Measurements from ENCODE around the gene RECK.

DNA sequence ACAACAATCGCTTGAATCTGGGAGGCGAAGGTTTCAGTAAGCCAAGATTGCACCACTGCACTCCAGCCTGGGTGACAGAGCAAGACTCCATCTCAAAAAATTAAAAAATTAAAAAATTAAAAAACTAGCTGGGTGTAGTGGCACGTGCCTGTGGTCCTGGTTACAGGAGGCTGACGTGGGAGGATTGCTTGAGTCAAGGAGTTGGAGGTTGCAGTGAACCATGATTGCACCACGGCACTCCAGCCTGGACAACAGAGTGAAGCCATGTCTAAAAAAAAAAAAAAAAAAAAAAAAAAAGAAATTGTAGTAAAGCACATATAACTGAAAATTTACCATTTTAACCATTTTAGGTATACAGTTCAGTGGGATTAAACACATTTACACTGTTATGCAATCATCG lies 119.4 kb downstream of the RECK start:
- TF ChIP-seq CTCF (conservative IDR thresholded peaks at IDR 0.05; ENCODE audit: low read depth, low read length) (no peak), EZH2 (IDR thresholded peaks at IDR 0.05; ENCODE audit: low read length, unreplicated experiment) (no peak), EZH2phosphoT487 (IDR thresholded peaks at IDR 0.05; ENCODE audit: borderline replicate concordance, low read length) (no peak)

All from PC-3 (cell line).